H1 (cell line): ENCODE data around the gene CD300H. TPM values are rescaled to one million over a fixed set of nuclear protein-coding genes. Genes with fewer than 3 reads are reported as not detected.

ENCODE experiments used
- CTCF ChIA-PET: fragments of 300-600 bp; sonication (Branson Sonifier 250); formaldehyde crosslinking; loops from one replicate; lab custom pipeline; 2021; ENCODE audit not compliant: partially characterized antibody; lab: Charles Lee
- POLR2A ChIA-PET: fragments of 300-600 bp; sonication (Branson Sonifier 250); formaldehyde crosslinking; loops from one replicate; lab custom pipeline; 2021; ENCODE audit warnings: inconsistent platforms; ENCODE audit not compliant: partially characterized antibody; lab: Charles Lee
- DNase-seq, 2 experiments: peaks; one replicate each; pipeline versions ENCODE4 v3.0.0 to v3.0.0-alpha.2; 2010 to 2022; ENCODE audit warnings: low spot score in 2 of 2, low read depth in 1 of 2, mixed read lengths in 1 of 2
- FAIRE-seq: peaks from 2 replicates; lab custom pipeline; 2011; peaks lifted over from hg19 to GRCh38; lab: Jason Lieb, UNC
- H2AFZ ChIP-seq: 2 replicates; pipeline ENCODE4 v1.8.1; 2012; ENCODE audit warnings: low read length, inconsistent platforms
- H2AK5ac ChIP-seq: 2 replicates; pipeline ENCODE4 v1.6.1; 2013; ENCODE audit warnings: low read depth, low read length
- H2BK120ac ChIP-seq: replicated peaks from 2 replicates; pipeline ENCODE3; 2013; ENCODE audit warnings: low read depth, low read length, inconsistent platforms
- H2BK12ac ChIP-seq: 2 replicates; pipeline ENCODE4 v1.6.1; 2013; ENCODE audit warnings: low read depth, low read length
- H2BK15ac ChIP-seq: 2 replicates; pipeline ENCODE4 v1.6.1; 2013; ENCODE audit warnings: low read length
- H2BK20ac ChIP-seq: 2 replicates; pipeline ENCODE4 v1.6.1; 2013; ENCODE audit warnings: low read length
- H2BK5ac ChIP-seq: 2 replicates; pipeline ENCODE4 v1.6.1; 2013; ENCODE audit warnings: low read depth, low read length
- H3K14ac ChIP-seq: 2 replicates; pipeline ENCODE4 v1.6.1; 2013; ENCODE audit warnings: inconsistent platforms; ENCODE audit not compliant: insufficient read length
- H3K18ac ChIP-seq: 2 replicates; pipeline ENCODE4 v1.6.1; 2013; ENCODE audit warnings: low read length; ENCODE audit errors: extremely low read depth
- H3K23ac ChIP-seq: 2 replicates; pipeline ENCODE4 v1.6.1; 2013; ENCODE audit warnings: inconsistent platforms; ENCODE audit not compliant: insufficient read length
- H3K23me2 ChIP-seq: 2 replicates; pipeline ENCODE4 v1.6.1; 2013; ENCODE audit warnings: low read depth, low read length
- H3K27ac ChIP-seq: 2 replicates; pipeline ENCODE4 v1.6.1; 2011; ENCODE audit warnings: low read depth, low read length, inconsistent platforms
- H3K27me3 ChIP-seq, 4 experiments: replicated peaks in 1 of 4; 1 replicate in 1 of 4; 2 replicates in 3 of 4; pipeline versions ENCODE4 v1.6.1 to v1.8.1; 2011 to 2013; ENCODE audit warnings: low read length in 3 of 4, mild to moderate bottlenecking in 3 of 4, inconsistent platforms in 2 of 4, mixed read lengths in 2 of 4, moderate library complexity in 1 of 4; ENCODE audit not compliant: control insufficient read depth in 3 of 4, insufficient read depth in 3 of 4; ENCODE audit errors: extremely low read depth in 1 of 4
- H3K36me3 ChIP-seq, 4 experiments: 2 replicates each; pipeline versions ENCODE4 v1.6.1 to v1.8.1; 2011 to 2013; ENCODE audit warnings: mild to moderate bottlenecking in 4 of 4, low read length in 3 of 4, moderate library complexity in 2 of 4, control low read depth in 1 of 4, inconsistent platforms in 1 of 4; ENCODE audit not compliant: insufficient read depth in 4 of 4, control insufficient read depth in 2 of 4
- H3K4ac ChIP-seq: replicated peaks from 2 replicates; pipeline ENCODE3; 2013; ENCODE audit warnings: low read length, low read depth, mixed read lengths, inconsistent platforms; ENCODE audit not compliant: insufficient read length
- H3K4me1 ChIP-seq, 4 experiments: replicated peaks in 1 of 4; 1 replicate in 1 of 4; 2 replicates in 3 of 4; pipeline versions ENCODE4 v1.6.1 to v1.8.1; 2011 to 2013; ENCODE audit warnings: low read length in 3 of 4, inconsistent platforms in 2 of 4, mixed read lengths in 1 of 4; ENCODE audit not compliant: insufficient read depth in 4 of 4, control insufficient read depth in 3 of 4
- H3K4me2 ChIP-seq, 2 experiments: 2 replicates each; pipeline versions ENCODE4 v1.6.1 to v1.8.1; 2011 to 2013; ENCODE audit warnings: low read depth in 2 of 2, low read length in 2 of 2, control low read depth in 1 of 2, inconsistent platforms in 1 of 2, mild to moderate bottlenecking in 1 of 2; ENCODE audit not compliant: insufficient read depth in 1 of 2
- H3K4me3 ChIP-seq, 4 experiments: fragments of 200-600, 300-600 bp in 1 of 4; sonication (generic), shearing (Covaris generic), sonication (Bioruptor Twin) in 1 of 4; 2 replicates each; pipeline versions ENCODE4 v1.5.1 to v1.8.1; 2011 to 2016; ENCODE audit warnings: low read length in 4 of 4, low read depth in 3 of 4, control low read depth in 2 of 4, inconsistent platforms in 2 of 4, mild to moderate bottlenecking in 2 of 4, mixed read lengths in 1 of 4, moderate library complexity in 1 of 4; ENCODE audit not compliant: insufficient read depth in 2 of 4; ENCODE audit errors: extremely low read depth in 1 of 4
- H3K56ac ChIP-seq: replicated peaks from 2 replicates; pipeline ENCODE3; 2013; ENCODE audit warnings: low read depth, mild to moderate bottlenecking, mixed read lengths, low read length, inconsistent platforms; ENCODE audit not compliant: insufficient read length
- H3K79me1 ChIP-seq: 2 replicates; pipeline ENCODE4 v1.6.1; 2013; ENCODE audit warnings: low read depth, low read length, control low read depth
- H3K79me2 ChIP-seq, 2 experiments: 2 replicates each; pipeline versions ENCODE4 v1.6.1 to v1.8.1; 2012 to 2013; ENCODE audit warnings: low read length in 2 of 2, mild to moderate bottlenecking in 2 of 2, inconsistent platforms in 1 of 2; ENCODE audit not compliant: insufficient read depth in 2 of 2, control insufficient read depth in 1 of 2
- H3K9ac ChIP-seq, 4 experiments: replicated peaks in 1 of 4; 1 replicate in 1 of 4; 2 replicates in 3 of 4; pipeline versions ENCODE4 v1.6.1 to v1.8.1; 2011 to 2013; ENCODE audit warnings: low read depth in 3 of 4, low read length in 3 of 4, control low read depth in 2 of 4, mild to moderate bottlenecking in 2 of 4, moderate library complexity in 2 of 4, inconsistent platforms in 1 of 4; ENCODE audit errors: extremely low read depth in 1 of 4
- H3K9me3 ChIP-seq, 2 experiments: 2 replicates each; pipeline versions ENCODE4 v1.6.1 to v1.8.1; 2012 to 2013; ENCODE audit warnings: mild to moderate bottlenecking in 2 of 2, moderate library complexity in 2 of 2, control low read depth in 1 of 2, inconsistent platforms in 1 of 2, low read depth in 1 of 2, low read length in 1 of 2, mixed read lengths in 1 of 2; ENCODE audit not compliant: insufficient read depth in 2 of 2
- H4K20me1 ChIP-seq, 2 experiments: replicated peaks in 1 of 2; 2 replicates each; pipeline versions ENCODE3 to v1.8.1; 2011 to 2013; ENCODE audit warnings: inconsistent platforms in 2 of 2, low read length in 2 of 2, mild to moderate bottlenecking in 1 of 2; ENCODE audit not compliant: insufficient read depth in 2 of 2, control insufficient read depth in 1 of 2
- H4K5ac ChIP-seq: 2 replicates; pipeline ENCODE4 v1.6.1; 2013; ENCODE audit warnings: low read length, low read depth, mixed read lengths, inconsistent platforms; ENCODE audit not compliant: insufficient read length
- H4K8ac ChIP-seq: 2 replicates; pipeline ENCODE4 v1.8.0; 2013; ENCODE audit warnings: mild to moderate bottlenecking, moderate library complexity, low read length, inconsistent platforms; ENCODE audit not compliant: insufficient read depth; ENCODE audit errors: extremely low read depth
- H4K91ac ChIP-seq: replicated peaks from 2 replicates; pipeline ENCODE3; 2013; ENCODE audit warnings: low read length, mixed read lengths, inconsistent platforms; ENCODE audit not compliant: insufficient read length
- whole genome bisulfite sequencing, 2 experiments: shearing (Covaris generic) in 1 of 2; methylation state at CpG; one replicate each; pipeline versions ENCODE4 v1.1.6 to v1.1.7; 2013 to 2015; ENCODE audit warnings: low lambda C conversion rate in 2 of 2, mixed read lengths in 2 of 2, inconsistent platforms in 1 of 2, low coverage in 1 of 2, missing lambda C conversion rate in 1 of 2; ENCODE audit not compliant: insufficient replicate concordance in 2 of 2, insufficient coverage in 1 of 2, insufficient read length in 1 of 2; ENCODE audit errors: extremely low coverage in 1 of 2, missing lambda C conversion rate in 1 of 2; 5-methylcytosine and 5-hydroxymethylcytosine counted together
- polyA plus RNA-seq, 7 experiments: library from polyadenylated mRNA; depleted of rRNA in 3 of 7; stranded (reverse) in 5 of 7; unstranded in 2 of 7; fragments of >200 nt in 5 of 7; fragments of 200-250 nt in 2 of 7; gene quantifications; 1 replicate in 5 of 7; 2 replicates in 1 of 7; 4 replicates in 1 of 7; pipeline versions ENCODE4 v1.2.1 to v1.2.3, GENCODE V29; 2011 to 2013; ENCODE audit warnings: missing spikeins in 2 of 7, mixed read lengths in 2 of 7
- total RNA-seq: library from RNA; stranded (reverse); fragmentation: NEBNext Ultra II Directional; extraction: Animal tissue kit (Norgen Biotek cat#: 25700); gene quantifications from 2 replicates; pipeline ENCODE4 v1.2.1, GENCODE V29; 2021

The CD300H gene
- total and polyA plus RNA-seq, 2 of the 8 experiments (the other 6 are each of a cell fraction or from before 2014, with no cell fraction given): not detected

- no peaks in the 10 kb centered on the region for H3K79me1 ChIP-seq
- H3K79me2 ChIP-seq: no peaks in the 10 kb centered on the region
- H2BK12ac ChIP-seq: 0 out of 2 replicates have a peak overlapping the region, but pooled peaks have one; percentile 7
- H3K27ac ChIP-seq: no peak overlapping the region
- H3K56ac ChIP-seq: no peak overlapping the region
- no peak overlapping the region for H3K4me2 ChIP-seq
- H3K4me3 ChIP-seq: no peak overlapping the region
- WGBS, 2 experiments: 82% methylated on average over 8 of the region's 17 CpGs; no CpG with 5 or more reads in 1 of the 2 experiments
- H2BK20ac ChIP-seq: no peak overlapping the region
- peaks cover 0 to 2% of the 10 kb centered on the region in 2 experiments for H4K20me1 ChIP-seq
- H4K91ac ChIP-seq: no peak overlapping the region
- H3K23ac ChIP-seq: no peak overlapping the region
- no peak overlapping the region for H3K18ac ChIP-seq
- H2BK5ac ChIP-seq: no peak overlapping the region
- no peak overlapping the region for H2AK5ac ChIP-seq
- H2AFZ ChIP-seq: no peak overlapping the region
- H3K36me3 ChIP-seq: no peaks in the 10 kb centered on the region
- CTCF ChIA-PET: interaction anchor here (0.7 to 1.0 kb wide), 4 partner anchors 18 to 238 kb away, joined by 3 to 4 read pairs (median 4); no protein-coding TSS in a partner anchor
- no peak overlapping the region for H3K14ac ChIP-seq
- FAIRE-seq (no peak), DNase-seq (no peak)
- no peaks in the 10 kb centered on the region for H3K4me1 ChIP-seq
- H3K23me2 ChIP-seq: 0 out of 2 replicates have a peak, but pooled peaks cover 2% of the 10 kb centered on the region
- no peak overlapping the region for H3K9ac ChIP-seq
- H2BK15ac ChIP-seq: no peak overlapping the region
- no peak overlapping the region for H4K5ac ChIP-seq
- H3K27me3 ChIP-seq: no peaks in the 10 kb centered on the region; a peak in 1 of 7 replicates
- 0 out of 2 replicates have a peak overlapping the region, but pooled peaks have one; percentile 14 for H4K8ac ChIP-seq
- no peak overlapping the region for H2BK120ac ChIP-seq
- no peaks in the 10 kb centered on the region for H3K9me3 ChIP-seq
- no peak overlapping the region for H3K4ac ChIP-seq
- POLR2A ChIA-PET: no interaction called here
Observed at GRCh38 chr17:74542727-74543383, 24.5 kb downstream of the CD300H start.
